Endometrial microvascular endothelial cells (primary cell): ENCODE measurements around the gene RTF2. TPM values are rescaled to one million over a fixed set of nuclear protein-coding genes. Genes with fewer than 3 reads are reported as not detected.
"Not testable (repeated sequence)": the region's sequence is repeated elsewhere in the genome, so short reads cannot be mapped to it uniquely, and the experiment has no call there.

Experiments used
- in situ Hi-C: cut with HindIII; loops from 2 replicates; pipeline ENCODE4 v1.10.0; 2017; ENCODE audit warnings: low sequenced_read_pairs, low pct_unique_long_range_greater_than_20kb; ENCODE audit errors: inconsistent ontology term
- total RNA-seq: library from RNA; depleted of rRNA; stranded (reverse); fragments of >200 nt; gene quantifications from one replicate; pipeline ENCODE4 v1.2.3, GENCODE V29; 2015; ENCODE audit errors: inconsistent ontology term

The RTF2 gene
- total RNA-seq, 1 donor from 2014 or later = 69.7 TPM

- in situ Hi-C loops = not testable (repeated sequence)
Observed at GRCh38 chr20:56520746-56521354, 52.4 kb downstream of the RTF2 start.

GRCh38 chr20:56522311-56522710, 53.9 kb downstream of the RTF2 start:
- in situ Hi-C loops = no loop called here

- in situ Hi-C loops = not testable (repeated sequence)
Observed at GRCh38 chr20:56524444-56524843, 56.0 kb downstream of the RTF2 start, which contains the start of gene FAM209A. TSS of gene FAM209A (plus strand) at chr20:56524744. CDS start at chr20:56524809, 65 bp downstream.

GRCh38 chr20:56527521-56527920, 59.1 kb downstream of the RTF2 start:
- in situ Hi-C loops = no loop called here

- in situ Hi-C loops = not testable (repeated sequence)
Observed at GRCh38 chr20:56532946-56533345, 64.5 kb downstream of the RTF2 start, which contains the start of gene FAM209B. TSS of gene FAM209B (plus strand) at chr20:56533246. CDS start at chr20:56533342, 96 bp downstream.

- in situ Hi-C loops = no loop called here
Observed at GRCh38 chr20:56537997-56538396, 69.6 kb downstream of the RTF2 start.

- in situ Hi-C loops = no loop called here
Observed at GRCh38 chr20:56540415-56540814, 72.0 kb downstream of the RTF2 start.

GRCh38 chr20:56542489-56543030, 74.1 kb downstream of the RTF2 start:
- in situ Hi-C loops = no loop called here

GRCh38 chr20:56551571-56551970, 83.1 kb downstream of the RTF2 start:
- in situ Hi-C loops = no loop called here

GRCh38 chr20:56552911-56553629, 84.6 kb downstream of the RTF2 start:
- in situ Hi-C loops = no loop called here

GRCh38 chr20:56554869-56555268, 86.4 kb downstream of the RTF2 start:
- in situ Hi-C loops = no loop called here

GRCh38 chr20:56558968-56559367, 90.5 kb downstream of the RTF2 start:
- in situ Hi-C loops = no loop called here

GRCh38 chr20:56564526-56564925, 96.1 kb downstream of the RTF2 start:
- in situ Hi-C loops = not testable (repeated sequence)

GRCh38 chr20:56565511-56565910, 97.1 kb downstream of the RTF2 start:
- in situ Hi-C loops = no loop called here

- in situ Hi-C loops = no loop called here
Observed at GRCh38 chr20:56566621-56567020, 98.2 kb downstream of the RTF2 start.

Other genes with a start within 250 kb of the RTF2 start
- not detected for gene MC3R, start 219.9 kb upstream of the RTF2 start, total RNA-seq
- gene FAM210B, start 109.7 kb upstream of the RTF2 start, total RNA-seq = 37.5 TPM
- gene AURKA, start 76.4 kb upstream of the RTF2 start, total RNA-seq = 72.0 TPM
- gene CSTF1, start 76.0 kb upstream of the RTF2 start, total RNA-seq = 53.6 TPM
- gene CASS4, start 56.4 kb upstream of the RTF2 start, total RNA-seq = 0.28 TPM
- not detected for gene FAM209A, start 56.1 kb downstream of the RTF2 start, total RNA-seq
- not detected for gene FAM209B, start 64.6 kb downstream of the RTF2 start, total RNA-seq
- gene TFAP2C, start 160.7 kb downstream of the RTF2 start, total RNA-seq = not detected